GM12892 (cell line): ENCODE measurements around the gene P4HA2.

Experiments
- POLR2A ChIP-seq: IDR thresholded peaks from 2 replicates; pipeline ENCODE4 v1.6.1; 2011; ENCODE audit warnings: low read depth, low read length, control low read depth
- POLR2AphosphoS5 ChIP-seq: IDR thresholded peaks from 2 replicates; pipeline ENCODE4 v1.6.1; 2011; ENCODE audit warnings: low read depth, low read length, control low read depth

- TF ChIP-seq POLR2AphosphoS5, result no peak
- no peak for TF ChIP-seq POLR2A
Measured at GRCh38 chr5:132202711-132203463, 24.8 kb downstream of the P4HA2 start.
